ENCODE results near the gene ATL1. TPM values are rescaled to one million over a fixed set of nuclear protein-coding genes. Genes with fewer than 3 reads are reported as not detected.

The ATL1 gene
- total and polyA plus RNA-seq, 2 of the 13 experiments (the other 11 are each of a cell fraction or from before 2014, with no cell fraction given), result 0.60 to 0.65 TPM

DNA sequence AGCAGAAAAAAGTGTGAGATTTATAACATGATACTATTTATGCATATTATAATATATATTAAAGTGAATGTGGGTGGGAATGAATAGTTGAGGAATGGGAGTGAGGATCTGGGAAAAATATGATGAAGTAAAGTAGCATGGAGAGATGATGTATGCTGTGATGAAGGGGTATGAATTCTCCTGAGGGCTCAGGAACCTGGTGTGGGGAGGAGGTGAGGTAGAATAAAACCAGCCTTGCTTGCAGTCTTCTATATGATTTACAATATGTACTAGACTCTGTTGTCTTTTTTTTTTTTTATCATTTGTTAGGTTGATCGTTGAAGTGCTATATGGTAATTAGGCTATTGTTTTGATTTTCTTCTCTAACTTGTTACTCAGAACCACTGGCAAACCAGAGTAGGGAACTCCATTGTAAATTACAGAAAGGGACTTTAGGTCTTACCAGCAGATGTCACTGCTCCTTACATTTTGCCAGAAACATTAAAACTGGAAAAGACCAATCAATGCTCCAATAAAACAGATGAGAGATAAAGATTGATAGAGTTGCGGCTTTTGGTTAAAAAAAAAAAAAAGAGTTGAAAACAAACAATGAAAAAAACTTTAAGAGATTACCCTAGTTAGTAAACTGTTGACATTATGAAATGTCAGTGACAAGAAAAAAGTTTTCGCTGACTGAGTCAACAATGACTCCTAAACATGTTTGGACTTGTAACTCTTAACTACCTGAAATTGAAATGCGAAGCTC lies 39.9 kb downstream of the ATL1 start (continued):
- TF ChIP-seq, protein P1, sequence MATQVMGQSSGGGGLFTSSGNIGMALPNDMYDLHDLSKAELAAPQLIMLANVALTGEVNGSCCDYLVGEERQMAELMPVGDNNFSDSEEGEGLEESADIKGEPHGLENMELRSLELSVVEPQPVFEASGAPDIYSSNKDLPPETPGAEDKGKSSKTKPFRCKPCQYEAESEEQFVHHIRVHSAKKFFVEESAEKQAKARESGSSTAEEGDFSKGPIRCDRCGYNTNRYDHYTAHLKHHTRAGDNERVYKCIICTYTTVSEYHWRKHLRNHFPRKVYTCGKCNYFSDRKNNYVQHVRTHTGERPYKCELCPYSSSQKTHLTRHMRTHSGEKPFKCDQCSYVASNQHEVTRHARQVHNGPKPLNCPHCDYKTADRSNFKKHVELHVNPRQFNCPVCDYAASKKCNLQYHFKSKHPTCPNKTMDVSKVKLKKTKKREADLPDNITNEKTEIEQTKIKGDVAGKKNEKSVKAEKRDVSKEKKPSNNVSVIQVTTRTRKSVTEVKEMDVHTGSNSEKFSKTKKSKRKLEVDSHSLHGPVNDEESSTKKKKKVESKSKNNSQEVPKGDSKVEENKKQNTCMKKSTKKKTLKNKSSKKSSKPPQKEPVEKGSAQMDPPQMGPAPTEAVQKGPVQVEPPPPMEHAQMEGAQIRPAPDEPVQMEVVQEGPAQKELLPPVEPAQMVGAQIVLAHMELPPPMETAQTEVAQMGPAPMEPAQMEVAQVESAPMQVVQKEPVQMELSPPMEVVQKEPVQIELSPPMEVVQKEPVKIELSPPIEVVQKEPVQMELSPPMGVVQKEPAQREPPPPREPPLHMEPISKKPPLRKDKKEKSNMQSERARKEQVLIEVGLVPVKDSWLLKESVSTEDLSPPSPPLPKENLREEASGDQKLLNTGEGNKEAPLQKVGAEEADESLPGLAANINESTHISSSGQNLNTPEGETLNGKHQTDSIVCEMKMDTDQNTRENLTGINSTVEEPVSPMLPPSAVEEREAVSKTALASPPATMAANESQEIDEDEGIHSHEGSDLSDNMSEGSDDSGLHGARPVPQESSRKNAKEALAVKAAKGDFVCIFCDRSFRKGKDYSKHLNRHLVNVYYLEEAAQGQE (IDR thresholded peaks at IDR 0.05; ENCODE audit: borderline replicate concordance in 1 of 2, low read depth in 1 of 2, low read length in 2 of 2), result no peak
- TF ChIP-seq ZNF331 (CRISPR knock-in tag; IDR thresholded peaks at IDR 0.05) (no peak), KLF12 (CRISPR knock-in tag; IDR thresholded peaks at IDR 0.05; ENCODE audit: borderline replicate concordance) (no peak), CAMTA2 (CRISPR knock-in tag; IDR thresholded peaks at IDR 0.05; ENCODE audit: borderline replicate concordance) (no peak), GATAD2A (CRISPR knock-in tag; IDR thresholded peaks at IDR 0.05) (peak; percentile 58), NR3C1 (CRISPR knock-in tag; IDR thresholded peaks at IDR 0.05) (no peak), ZNF275 (CRISPR knock-in tag; IDR thresholded peaks at IDR 0.05; ENCODE audit: borderline replicate concordance) (no peak), SMAD3 (CRISPR knock-in tag; IDR thresholded peaks at IDR 0.05) (no peak), YEATS4 (CRISPR knock-in tag; IDR thresholded peaks at IDR 0.05; ENCODE audit: borderline replicate concordance) (no peak), AGO1 (IDR thresholded peaks at IDR 0.05; ENCODE audit: low read depth, low read length, poor library complexity, severe bottlenecking) (no peak), CENPT (CRISPR knock-in tag; IDR thresholded peaks at IDR 0.05; ENCODE audit: low read depth) (no peak), NCOA2 (CRISPR knock-in tag; IDR thresholded peaks at IDR 0.05) (0 out of 2 replicates have a peak, but pooled peaks have one; percentile 36), MAFK (conservative IDR thresholded peaks at IDR 0.05 in 1 of 2, IDR thresholded peaks at IDR 0.05 in 1 of 2; ENCODE audit: low read length in 2 of 2) (peak; percentile 27 to 49; a peak in 2 of 4 replicates), KDM5A (IDR thresholded peaks at IDR 0.05; ENCODE audit: borderline replicate concordance, low read length) (no peak), SATB2 (CRISPR knock-in tag; IDR thresholded peaks at IDR 0.05) (no peak)
- TF ChIP-seq, protein P2, sequence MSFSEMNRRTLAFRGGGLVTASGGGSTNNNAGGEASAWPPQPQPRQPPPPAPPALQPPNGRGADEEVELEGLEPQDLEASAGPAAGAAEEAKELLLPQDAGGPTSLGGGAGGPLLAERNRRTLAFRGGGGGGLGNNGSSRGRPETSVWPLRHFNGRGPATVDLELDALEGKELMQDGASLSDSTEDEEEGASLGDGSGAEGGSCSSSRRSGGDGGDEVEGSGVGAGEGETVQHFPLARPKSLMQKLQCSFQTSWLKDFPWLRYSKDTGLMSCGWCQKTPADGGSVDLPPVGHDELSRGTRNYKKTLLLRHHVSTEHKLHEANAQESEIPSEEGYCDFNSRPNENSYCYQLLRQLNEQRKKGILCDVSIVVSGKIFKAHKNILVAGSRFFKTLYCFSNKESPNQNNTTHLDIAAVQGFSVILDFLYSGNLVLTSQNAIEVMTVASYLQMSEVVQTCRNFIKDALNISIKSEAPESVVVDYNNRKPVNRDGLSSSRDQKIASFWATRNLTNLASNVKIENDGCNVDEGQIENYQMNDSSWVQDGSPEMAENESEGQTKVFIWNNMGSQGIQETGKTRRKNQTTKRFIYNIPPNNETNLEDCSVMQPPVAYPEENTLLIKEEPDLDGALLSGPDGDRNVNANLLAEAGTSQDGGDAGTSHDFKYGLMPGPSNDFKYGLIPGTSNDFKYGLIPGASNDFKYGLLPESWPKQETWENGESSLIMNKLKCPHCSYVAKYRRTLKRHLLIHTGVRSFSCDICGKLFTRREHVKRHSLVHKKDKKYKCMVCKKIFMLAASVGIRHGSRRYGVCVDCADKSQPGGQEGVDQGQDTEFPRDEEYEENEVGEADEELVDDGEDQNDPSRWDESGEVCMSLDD (CRISPR knock-in tag; IDR thresholded peaks at IDR 0.05; ENCODE audit: borderline replicate concordance), result no peak
- TF ChIP-seq, protein P3, sequence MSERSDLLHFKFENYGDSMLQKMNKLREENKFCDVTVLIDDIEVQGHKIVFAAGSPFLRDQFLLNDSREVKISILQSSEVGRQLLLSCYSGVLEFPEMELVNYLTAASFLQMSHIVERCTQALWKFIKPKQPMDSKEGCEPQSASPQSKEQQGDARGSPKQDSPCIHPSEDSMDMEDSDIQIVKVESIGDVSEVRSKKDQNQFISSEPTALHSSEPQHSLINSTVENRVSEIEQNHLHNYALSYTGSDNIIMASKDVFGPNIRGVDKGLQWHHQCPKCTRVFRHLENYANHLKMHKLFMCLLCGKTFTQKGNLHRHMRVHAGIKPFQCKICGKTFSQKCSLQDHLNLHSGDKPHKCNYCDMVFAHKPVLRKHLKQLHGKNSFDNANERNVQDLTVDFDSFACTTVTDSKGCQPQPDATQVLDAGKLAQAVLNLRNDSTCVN (CRISPR knock-in tag; IDR thresholded peaks at IDR 0.05; ENCODE audit: borderline replicate concordance), result no peak
- TF ChIP-seq, protein P4, sequence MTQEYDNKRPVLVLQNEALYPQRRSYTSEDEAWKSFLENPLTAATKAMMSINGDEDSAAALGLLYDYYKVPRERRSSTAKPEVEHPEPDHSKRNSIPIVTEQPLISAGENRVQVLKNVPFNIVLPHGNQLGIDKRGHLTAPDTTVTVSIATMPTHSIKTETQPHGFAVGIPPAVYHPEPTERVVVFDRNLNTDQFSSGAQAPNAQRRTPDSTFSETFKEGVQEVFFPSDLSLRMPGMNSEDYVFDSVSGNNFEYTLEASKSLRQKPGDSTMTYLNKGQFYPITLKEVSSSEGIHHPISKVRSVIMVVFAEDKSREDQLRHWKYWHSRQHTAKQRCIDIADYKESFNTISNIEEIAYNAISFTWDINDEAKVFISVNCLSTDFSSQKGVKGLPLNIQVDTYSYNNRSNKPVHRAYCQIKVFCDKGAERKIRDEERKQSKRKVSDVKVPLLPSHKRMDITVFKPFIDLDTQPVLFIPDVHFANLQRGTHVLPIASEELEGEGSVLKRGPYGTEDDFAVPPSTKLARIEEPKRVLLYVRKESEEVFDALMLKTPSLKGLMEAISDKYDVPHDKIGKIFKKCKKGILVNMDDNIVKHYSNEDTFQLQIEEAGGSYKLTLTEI (CRISPR knock-in tag; conservative IDR thresholded peaks at IDR 0.05), result no peak

Measured in HepG2 (cell line).